Prostate gland (tissue), 2 donors: Measurements from ENCODE around the gene DOCK2.

Source experiments
- POLR2A ChIP-seq: fragments of 450-650 bp; IDR thresholded peaks from one replicate; pipeline ENCODE4 v1.6.1; 2016; ENCODE audit warnings: antibody characterized with exemption, mild to moderate bottlenecking
- POLR2AphosphoS5 ChIP-seq: sonication (generic); formaldehyde crosslinking; IDR thresholded peaks from one replicate; pipeline ENCODE4 v1.6.1; 2017; ENCODE audit warnings: antibody characterized with exemption
- TF ChIP-seq, protein P1 (sequence below), 4 experiments: fragments of 200-600 bp in 2 of 4; fragments of 450-650 bp in 2 of 4; sonication (generic) in 2 of 4; IDR thresholded peaks; 1 replicate in 3 of 4; 2 replicates in 1 of 4; pipeline ENCODE4 v1.5.1; 2016 to 2019; ENCODE audit warnings: antibody characterized with exemption in 4 of 4, mild to moderate bottlenecking in 2 of 4, moderate library complexity in 2 of 4

DNA sequence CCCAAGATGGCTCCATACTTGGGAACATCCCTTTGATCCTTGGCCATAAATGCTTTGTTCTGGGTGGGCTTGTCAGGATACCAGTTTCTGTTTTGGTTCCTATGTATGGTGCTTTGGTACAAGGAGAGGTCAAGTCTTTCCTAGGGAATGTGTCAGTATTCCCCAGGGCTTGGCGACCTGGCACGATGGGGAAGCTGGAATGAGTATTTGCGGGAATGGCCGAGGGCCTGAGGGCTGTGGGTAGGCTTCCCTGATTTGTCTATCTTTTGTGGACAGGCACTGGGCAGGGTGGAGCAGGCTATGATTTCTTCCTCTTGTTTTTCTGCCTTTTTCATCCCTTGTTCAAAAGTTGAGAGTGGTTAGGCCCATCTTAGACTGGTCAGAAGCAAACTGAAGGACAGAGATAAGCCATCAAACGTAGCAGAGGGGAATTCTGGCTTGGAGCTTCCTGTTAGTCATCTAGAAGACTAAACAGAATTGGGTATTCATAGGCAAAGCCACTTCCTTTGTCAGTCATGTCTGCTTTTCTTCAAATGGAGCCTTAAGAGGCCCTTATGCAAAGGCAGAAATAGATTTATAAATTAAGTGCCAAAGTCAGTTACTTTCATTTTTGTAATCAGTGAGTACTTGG is 13.7 kb downstream of the DOCK2 start:
- TF ChIP-seq, protein P1, sequence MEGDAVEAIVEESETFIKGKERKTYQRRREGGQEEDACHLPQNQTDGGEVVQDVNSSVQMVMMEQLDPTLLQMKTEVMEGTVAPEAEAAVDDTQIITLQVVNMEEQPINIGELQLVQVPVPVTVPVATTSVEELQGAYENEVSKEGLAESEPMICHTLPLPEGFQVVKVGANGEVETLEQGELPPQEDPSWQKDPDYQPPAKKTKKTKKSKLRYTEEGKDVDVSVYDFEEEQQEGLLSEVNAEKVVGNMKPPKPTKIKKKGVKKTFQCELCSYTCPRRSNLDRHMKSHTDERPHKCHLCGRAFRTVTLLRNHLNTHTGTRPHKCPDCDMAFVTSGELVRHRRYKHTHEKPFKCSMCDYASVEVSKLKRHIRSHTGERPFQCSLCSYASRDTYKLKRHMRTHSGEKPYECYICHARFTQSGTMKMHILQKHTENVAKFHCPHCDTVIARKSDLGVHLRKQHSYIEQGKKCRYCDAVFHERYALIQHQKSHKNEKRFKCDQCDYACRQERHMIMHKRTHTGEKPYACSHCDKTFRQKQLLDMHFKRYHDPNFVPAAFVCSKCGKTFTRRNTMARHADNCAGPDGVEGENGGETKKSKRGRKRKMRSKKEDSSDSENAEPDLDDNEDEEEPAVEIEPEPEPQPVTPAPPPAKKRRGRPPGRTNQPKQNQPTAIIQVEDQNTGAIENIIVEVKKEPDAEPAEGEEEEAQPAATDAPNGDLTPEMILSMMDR (IDR thresholded peaks at IDR 0.05), result no peak
- TF ChIP-seq POLR2A (no peak), POLR2AphosphoS5 (no peak)
